Osteoblast (primary cell): Measurements from ENCODE around the gene LPAR1. TPM values are rescaled to one million over a fixed set of nuclear protein-coding genes. Genes with fewer than 3 reads are reported as not detected.
A peak's percentile ranks its signal among the peaks of the same experiment; 100 is the strongest.

ENCODE experiments used
- DNase-seq: peaks from one replicate; pipeline ENCODE4 v3.0.0; 2011; ENCODE audit warnings: low spot score, mixed read lengths; ENCODE audit not compliant: insufficient read length; ENCODE audit errors: missing footprints
- H2AFZ ChIP-seq: 2 replicates; pipeline ENCODE4 v1.6.0; 2011; ENCODE audit warnings: mild to moderate bottlenecking, low read length
- H3K27ac ChIP-seq: 2 replicates; pipeline ENCODE4 v1.5.1; 2011; ENCODE audit warnings: mild to moderate bottlenecking, low read depth, low read length, moderate library complexity
- H3K27me3 ChIP-seq: 2 replicates; pipeline ENCODE4 v1.6.0; 2012; ENCODE audit warnings: mild to moderate bottlenecking, control low read depth, inconsistent platforms, low read length, moderate library complexity; ENCODE audit not compliant: insufficient read depth
- H3K36me3 ChIP-seq: 2 replicates; pipeline ENCODE4 v1.5.1; 2011; ENCODE audit warnings: mild to moderate bottlenecking, low read length, control low read depth, moderate library complexity; ENCODE audit not compliant: insufficient read depth
- H3K4me1 ChIP-seq: 2 replicates; pipeline ENCODE4 v1.5.1; 2011; ENCODE audit warnings: mild to moderate bottlenecking, low read length, control low read depth, moderate library complexity; ENCODE audit not compliant: insufficient read depth
- H3K4me2 ChIP-seq: 2 replicates; pipeline ENCODE4 v1.6.0; 2011; ENCODE audit warnings: mild to moderate bottlenecking, low read length; ENCODE audit not compliant: insufficient read depth
- H3K4me3 ChIP-seq: fragments of 200-600 bp; sonication (generic); 3 replicates; pipeline ENCODE4 v1.5.1; 2012; ENCODE audit warnings: mild to moderate bottlenecking, low read length, inconsistent platforms; ENCODE audit not compliant: insufficient read depth
- H3K79me2 ChIP-seq: 2 replicates; pipeline ENCODE4 v1.6.0; 2012; ENCODE audit warnings: mild to moderate bottlenecking, low read length, control low read depth, inconsistent platforms; ENCODE audit not compliant: insufficient read depth
- H3K9me3 ChIP-seq: 2 replicates; pipeline ENCODE4 v1.5.1; 2011; ENCODE audit warnings: low read depth, low read length, control low read depth
- H4K20me1 ChIP-seq: 2 replicates; pipeline ENCODE4 v1.6.0; 2012; ENCODE audit warnings: mild to moderate bottlenecking, low read length, control low read depth; ENCODE audit not compliant: insufficient read depth
- total RNA-seq: library from RNA; depleted of rRNA; stranded (reverse); fragments of >200 nt; gene quantifications from 2 replicates; pipeline ENCODE4 v1.2.3, GENCODE V29; 2012
- TF ChIP-seq, protein P1 (sequence below): IDR thresholded peaks from 2 replicates; pipeline ENCODE4 v1.5.1; 2011; ENCODE audit warnings: mild to moderate bottlenecking, low read depth, low read length, moderate library complexity; ENCODE audit errors: extremely low read depth

The LPAR1 gene
- total RNA-seq, 1 donor, result 151 TPM

DNA sequence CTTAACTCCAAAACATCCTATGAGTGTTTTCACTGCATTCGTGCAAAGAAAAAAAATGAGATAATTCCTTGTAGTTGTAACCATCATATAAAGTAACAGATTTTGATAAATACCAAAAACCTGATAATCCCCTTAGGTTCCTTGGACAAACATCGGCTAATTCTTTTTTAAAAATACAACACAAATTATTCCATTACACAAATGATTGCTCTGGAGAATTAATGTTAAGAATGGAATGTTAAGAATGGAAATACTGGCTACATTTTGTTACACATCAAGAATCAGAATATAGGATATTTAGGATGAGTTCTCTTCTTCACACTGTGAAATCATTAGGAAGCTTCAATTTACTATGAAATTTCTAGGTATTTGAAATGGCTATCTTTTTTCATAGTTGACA is 139.4 kb downstream of the LPAR1 start:
- Histone ChIP-seq H3K4me2 (no peak overlapping the region), H3K27ac (peak overlapping the region; percentile 61), H4K20me1 (no peaks in the 10 kb centered on the region), H2AFZ (no peak overlapping the region), H3K27me3 (no peaks in the 10 kb centered on the region), H3K4me1 (peaks cover 41% of the 10 kb centered on the region), H3K79me2 (peaks cover 89% of the 10 kb centered on the region), H3K4me3 (no peak overlapping the region), H3K36me3 (peaks cover 7% of the 10 kb centered on the region), H3K9me3 (no peaks in the 10 kb centered on the region)
- DNase-seq, result no peak
- TF ChIP-seq, protein P1, sequence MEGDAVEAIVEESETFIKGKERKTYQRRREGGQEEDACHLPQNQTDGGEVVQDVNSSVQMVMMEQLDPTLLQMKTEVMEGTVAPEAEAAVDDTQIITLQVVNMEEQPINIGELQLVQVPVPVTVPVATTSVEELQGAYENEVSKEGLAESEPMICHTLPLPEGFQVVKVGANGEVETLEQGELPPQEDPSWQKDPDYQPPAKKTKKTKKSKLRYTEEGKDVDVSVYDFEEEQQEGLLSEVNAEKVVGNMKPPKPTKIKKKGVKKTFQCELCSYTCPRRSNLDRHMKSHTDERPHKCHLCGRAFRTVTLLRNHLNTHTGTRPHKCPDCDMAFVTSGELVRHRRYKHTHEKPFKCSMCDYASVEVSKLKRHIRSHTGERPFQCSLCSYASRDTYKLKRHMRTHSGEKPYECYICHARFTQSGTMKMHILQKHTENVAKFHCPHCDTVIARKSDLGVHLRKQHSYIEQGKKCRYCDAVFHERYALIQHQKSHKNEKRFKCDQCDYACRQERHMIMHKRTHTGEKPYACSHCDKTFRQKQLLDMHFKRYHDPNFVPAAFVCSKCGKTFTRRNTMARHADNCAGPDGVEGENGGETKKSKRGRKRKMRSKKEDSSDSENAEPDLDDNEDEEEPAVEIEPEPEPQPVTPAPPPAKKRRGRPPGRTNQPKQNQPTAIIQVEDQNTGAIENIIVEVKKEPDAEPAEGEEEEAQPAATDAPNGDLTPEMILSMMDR, result no peak

DNA sequence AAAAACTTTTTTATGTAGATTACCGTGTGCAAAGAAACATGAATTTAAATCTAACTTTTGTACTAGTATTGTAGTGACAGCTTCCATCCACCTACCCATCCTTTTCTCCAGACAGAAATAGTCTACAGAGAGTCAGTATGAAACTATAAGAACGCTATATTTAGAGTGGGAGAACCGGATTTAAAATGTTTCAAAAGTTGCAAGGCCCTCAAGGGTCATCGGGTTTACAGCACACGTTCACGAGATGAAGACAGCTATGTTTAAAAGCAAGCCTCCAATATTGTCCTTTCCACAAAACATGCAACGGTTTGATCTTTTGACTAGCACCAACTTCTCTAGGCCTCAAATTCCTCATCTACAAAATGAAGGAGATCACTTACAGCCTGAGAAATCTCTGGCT is 139.9 kb downstream of the LPAR1 start:
- Histone ChIP-seq H3K27ac (peak overlapping the region; percentile 61), H3K4me3 (no peak overlapping the region), H3K36me3 (peaks cover 11% of the 10 kb centered on the region), H3K4me1 (peaks cover 41% of the 10 kb centered on the region), H3K4me2 (peak overlapping the region; percentile 35), H3K9me3 (no peaks in the 10 kb centered on the region), H2AFZ (no peak overlapping the region), H3K79me2 (peaks cover 88% of the 10 kb centered on the region), H4K20me1 (no peaks in the 10 kb centered on the region), H3K27me3 (no peaks in the 10 kb centered on the region)
- DNase-seq, result no peak
- TF ChIP-seq, protein P1, result no peak

DNA sequence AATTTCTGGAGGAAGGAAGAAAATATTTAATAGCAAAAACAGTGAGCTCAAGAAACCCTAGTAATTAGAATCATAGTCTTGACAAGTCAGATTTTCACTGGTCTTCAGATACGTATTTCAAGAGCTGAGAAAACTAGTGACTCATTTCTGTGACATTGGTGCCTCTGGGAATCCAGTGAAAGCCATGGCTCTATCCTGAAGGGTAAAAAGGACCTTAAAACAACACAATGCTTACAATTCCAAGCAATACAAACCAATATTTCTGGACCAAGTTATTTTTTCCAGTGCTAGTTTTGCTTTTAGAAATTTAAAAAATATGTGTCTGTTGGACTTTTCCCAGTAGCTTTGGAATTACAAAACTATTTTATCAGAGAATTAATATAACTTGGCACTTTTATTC is 140.3 kb downstream of the LPAR1 start:
- Histone ChIP-seq H3K4me3 (no peak overlapping the region), H2AFZ (no peak overlapping the region), H3K27ac (peak overlapping the region; percentile 61), H3K36me3 (peaks cover 11% of the 10 kb centered on the region), H4K20me1 (no peaks in the 10 kb centered on the region), H3K79me2 (peaks cover 88% of the 10 kb centered on the region), H3K4me2 (peak overlapping the region; percentile 35), H3K27me3 (no peaks in the 10 kb centered on the region), H3K9me3 (no peaks in the 10 kb centered on the region), H3K4me1 (peaks cover 40% of the 10 kb centered on the region)
- DNase-seq, result peak; percentile 9
- TF ChIP-seq, protein P1, result no peak

DNA sequence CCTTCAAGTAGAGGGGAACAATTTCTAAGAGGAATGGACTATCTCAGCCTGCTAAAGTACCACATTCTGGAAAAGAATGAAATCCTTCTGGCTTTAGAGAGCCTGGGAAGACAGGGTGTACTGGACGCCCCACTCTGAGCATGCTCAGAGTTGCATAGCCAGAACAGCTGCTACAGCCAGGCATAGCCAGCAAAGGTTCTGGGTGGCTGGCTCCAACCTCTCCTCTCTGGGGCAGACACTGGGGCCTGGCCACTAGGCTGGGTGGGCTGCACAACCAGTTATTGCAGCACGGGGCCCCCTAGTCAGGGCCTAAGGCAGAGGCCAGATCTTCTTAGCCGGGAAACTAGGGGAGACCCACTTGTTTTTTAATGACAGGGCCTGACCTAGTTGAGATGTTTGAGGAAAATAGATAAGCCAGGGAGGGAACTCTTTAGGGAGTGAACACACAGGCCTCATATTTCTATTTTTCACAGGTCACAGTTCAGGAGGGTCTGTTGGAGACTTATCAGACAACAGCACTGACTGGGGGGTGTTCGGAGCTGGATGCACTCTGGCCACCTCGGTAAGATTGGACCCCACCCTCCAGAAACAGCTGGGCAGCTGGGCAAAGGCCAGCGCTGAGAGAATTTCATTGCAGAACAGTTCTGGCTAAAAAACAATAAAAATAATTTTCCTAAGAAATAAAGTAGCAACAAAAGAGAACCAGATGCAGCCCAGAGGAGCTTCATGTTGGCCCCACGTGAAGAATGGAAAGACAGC is 142.9 kb downstream of the LPAR1 start:
- TF ChIP-seq, protein P1, result no peak
- Histone ChIP-seq H3K4me2 (no peak overlapping the region), H3K4me3 (no peak overlapping the region), H3K36me3 (peaks cover 11% of the 10 kb centered on the region), H3K27ac (no peak overlapping the region), H4K20me1 (no peaks in the 10 kb centered on the region), H3K79me2 (peaks cover 90% of the 10 kb centered on the region), H3K27me3 (no peaks in the 10 kb centered on the region), H2AFZ (no peak overlapping the region), H3K9me3 (no peaks in the 10 kb centered on the region), H3K4me1 (peaks cover 40% of the 10 kb centered on the region)
- no peak for DNase-seq
